Measurements from ENCODE around the gene KLK13.

GRCh38 chr19:51060973-51061372, 3.9 kb downstream of the KLK13 start:
- TF ChIP-seq CTCF (IDR thresholded peaks at IDR 0.05) (no peak), EP300 (IDR thresholded peaks at IDR 0.05) (no peak), POLR2A (IDR thresholded peaks at IDR 0.05) (no peak)

Measured in tibial nerve (tissue), 4 donors.